Medulla oblongata (tissue), 1 donor: Measurements from ENCODE around the gene POU6F2.

ENCODE experiments used
- DNase-seq: peaks from one replicate; pipeline ENCODE4 v3.0.0-alpha.2; 2015; ENCODE audit errors: extremely low spot score

The POU6F2 gene

DNA sequence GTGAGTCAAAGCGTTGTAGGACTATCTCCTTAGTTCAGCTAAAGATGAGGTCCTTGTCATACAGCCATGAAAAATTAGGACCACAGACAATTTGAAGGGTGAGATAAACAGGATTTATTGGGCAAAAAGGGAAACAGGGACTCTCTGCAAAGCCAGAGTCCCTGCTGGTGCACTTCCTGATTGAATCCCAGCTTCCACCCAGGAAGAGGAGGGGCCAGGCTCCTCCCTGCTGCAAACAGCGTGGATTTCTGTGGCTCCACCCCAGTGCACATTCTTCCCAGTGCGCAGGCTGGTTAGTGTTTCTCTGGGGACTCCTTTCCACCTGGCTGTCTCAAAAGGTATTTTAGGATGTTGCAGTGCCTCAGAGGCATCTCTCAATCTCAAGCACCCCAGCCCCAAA is 423.1 kb downstream of the POU6F2 start:
- DNase-seq: no peak

DNA sequence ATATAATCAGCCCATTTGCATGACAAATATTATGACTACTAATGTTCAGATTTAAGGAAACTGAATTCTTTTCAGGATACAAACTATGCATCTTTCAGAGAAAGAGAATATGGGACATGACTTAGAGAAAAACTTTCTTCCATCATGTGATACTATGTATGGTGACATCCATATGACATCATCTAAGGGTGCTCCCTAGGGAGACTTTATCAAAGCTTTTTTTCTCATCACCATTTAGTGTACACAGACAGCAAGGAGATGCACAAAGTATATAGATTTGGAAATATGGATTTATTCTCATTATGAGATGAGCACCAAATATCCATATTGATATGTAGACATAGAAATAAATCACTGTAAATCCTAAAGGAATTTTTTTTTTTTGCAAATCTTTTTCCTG is 424.3 kb downstream of the POU6F2 start:
- no peak for DNase-seq

DNA sequence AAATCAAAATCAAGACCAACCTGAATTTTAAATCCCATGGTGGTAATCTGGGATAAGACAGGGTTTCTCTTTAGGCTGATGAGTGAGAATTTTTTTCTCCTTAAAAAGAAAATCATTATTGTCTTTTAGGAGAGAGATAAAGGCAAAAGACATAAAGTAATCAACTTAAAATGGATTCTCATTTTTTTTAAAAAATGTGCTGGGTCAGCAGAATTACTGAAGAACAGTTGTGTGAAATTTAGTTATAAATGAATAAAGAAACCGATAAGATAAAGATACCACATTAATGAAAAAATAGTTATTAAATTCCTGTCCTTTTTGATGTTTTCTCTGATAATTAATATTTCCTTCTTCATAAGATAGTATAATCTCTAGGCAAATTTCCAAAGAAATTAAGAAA is 427.2 kb downstream of the POU6F2 start:
- DNase-seq: no peak

DNA sequence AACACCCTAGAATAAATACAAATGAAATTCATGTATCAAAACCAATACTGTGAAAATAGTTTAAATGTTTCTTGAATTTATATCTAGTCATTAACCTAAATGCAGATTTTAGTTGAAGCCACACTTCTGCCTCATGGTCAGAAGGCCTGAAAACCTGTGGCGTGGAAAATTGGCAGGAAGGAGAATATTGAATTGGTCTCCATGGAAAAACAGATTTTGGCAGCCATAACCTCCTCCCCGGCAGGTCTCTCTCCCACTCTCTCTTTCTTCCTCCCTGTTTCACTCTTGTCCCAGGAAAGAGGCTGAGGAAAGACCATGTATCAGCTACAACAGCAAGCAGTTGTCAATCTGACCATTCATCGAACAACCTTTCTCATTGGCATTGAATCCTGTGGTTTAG is 427.9 kb downstream of the POU6F2 start:
- DNase-seq: no peak

DNA sequence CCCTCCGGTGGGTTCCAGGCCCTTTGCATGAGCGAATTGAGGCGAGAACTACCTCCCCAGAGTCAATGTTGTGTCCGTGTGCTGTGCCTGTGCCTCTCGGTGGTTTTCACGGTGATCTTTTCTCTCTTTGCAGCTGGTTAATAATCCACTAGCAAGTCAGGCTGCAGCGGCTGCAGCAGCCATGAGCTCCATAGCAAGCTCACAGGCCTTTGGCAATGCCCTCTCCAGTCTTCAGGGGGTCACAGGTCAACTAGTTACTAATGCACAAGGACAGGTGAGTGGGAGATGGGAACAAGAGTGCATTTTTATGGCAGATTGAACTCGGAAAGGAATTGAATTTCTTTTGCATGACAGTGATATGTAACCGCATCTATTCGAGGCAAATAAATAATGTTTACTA is 428.8 kb downstream of the POU6F2 start:
- DNase-seq: no peak

DNA sequence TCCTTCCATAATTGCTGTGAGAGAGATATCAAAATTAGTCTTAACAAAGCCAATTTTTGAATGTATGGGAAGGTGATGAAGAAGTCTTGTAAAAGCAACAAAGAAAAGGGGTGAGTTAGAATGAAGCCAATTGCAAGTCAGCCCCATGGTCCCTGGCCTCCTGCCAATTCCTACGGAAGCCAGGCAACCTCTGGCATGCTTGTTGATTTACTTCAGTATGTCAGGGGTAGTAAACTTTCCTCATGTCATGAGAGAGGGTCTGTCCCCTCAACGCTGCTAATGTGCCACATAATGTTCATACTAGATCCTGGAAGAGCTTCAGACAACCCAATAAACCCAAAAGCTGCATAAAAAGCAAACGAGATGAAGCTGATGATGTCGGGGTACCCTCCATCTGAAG is 429.4 kb downstream of the POU6F2 start:
- DNase-seq: no peak

DNA sequence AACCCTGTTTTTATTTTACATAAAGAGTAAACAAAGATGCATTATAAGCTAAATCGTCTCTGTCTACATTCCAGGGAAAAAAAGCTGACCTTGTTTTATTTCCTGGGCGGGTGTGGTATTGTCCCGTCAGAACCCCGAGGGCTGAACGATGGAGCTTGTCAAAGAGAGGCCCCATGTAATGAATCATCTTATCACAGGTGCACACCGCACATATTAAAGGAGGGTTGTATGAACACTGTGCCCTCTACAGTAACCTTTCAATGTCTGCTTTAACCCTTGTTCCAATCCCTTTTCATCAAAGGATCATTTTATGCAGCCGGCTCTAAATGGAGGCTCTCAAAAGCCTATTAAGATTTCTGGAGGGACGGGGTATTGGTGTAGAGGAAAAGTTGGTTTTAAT is 430.0 kb downstream of the POU6F2 start:
- DNase-seq: no peak

DNA sequence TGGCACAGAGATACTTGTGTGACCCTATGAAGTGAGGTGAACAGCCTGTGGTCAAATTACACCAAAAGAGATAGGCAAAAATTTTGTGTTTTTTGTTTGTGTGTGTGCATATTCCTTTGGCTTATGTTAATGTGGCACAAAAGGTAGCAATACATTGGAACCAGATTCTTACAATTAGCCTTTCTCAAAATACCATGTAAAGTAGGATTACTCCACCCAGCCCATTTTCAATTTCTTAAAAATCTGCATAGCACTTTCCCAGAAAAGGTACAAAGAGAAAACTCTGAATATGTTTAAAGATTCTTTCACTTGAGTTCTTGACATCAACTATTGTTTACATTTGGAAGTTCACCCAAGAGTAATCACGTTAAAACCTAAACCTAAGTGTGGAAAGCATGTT is 431.2 kb downstream of the POU6F2 start:
- DNase-seq: no peak

DNA sequence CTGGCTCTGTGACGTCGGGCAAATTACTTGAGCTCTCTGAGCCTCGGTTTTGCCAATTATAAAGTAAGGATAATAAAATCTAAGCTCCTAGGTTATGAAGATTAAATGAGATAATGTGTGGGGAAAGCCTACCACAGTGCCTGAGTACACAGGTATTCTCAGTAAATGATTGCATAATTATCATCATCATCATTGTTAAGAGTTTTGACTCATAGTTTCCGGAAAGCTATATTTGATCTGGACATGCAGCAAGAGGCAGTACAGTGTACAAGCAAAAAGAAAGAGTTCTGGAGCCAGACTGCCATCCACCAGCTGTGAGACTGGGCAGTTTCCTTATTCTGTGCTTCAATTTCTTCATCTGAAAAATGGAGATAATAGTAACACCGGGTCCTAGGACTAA is 432.9 kb downstream of the POU6F2 start:
- no peak for DNase-seq

DNA sequence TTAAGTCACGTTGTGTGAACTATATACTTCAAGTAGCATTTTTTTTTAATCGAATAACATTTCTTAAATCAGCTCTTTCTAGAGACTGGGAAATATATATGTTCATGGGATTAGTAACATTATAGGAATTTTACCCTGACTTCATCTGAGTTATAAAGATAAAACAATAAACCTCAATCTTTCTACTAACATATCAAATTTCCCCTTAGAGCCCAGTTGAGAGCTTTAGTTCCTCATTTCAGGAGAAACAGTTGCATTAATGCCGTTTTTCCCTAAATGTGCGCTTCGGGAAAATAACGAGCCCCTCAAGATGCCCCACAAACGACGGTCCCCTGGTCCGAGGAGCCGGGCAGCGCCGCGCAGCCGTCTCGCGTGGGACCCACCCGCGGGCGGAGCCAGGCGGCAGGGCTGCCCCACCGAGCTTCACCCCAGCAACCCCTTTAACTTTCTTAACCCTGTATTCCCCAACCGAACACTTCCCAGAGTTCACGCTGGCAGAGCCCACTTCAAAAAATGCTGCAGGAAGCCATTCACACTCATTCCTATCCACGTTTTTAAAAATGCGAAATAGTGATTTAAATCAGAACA is 436.0 kb downstream of the POU6F2 start:
- no peak for DNase-seq

DNA sequence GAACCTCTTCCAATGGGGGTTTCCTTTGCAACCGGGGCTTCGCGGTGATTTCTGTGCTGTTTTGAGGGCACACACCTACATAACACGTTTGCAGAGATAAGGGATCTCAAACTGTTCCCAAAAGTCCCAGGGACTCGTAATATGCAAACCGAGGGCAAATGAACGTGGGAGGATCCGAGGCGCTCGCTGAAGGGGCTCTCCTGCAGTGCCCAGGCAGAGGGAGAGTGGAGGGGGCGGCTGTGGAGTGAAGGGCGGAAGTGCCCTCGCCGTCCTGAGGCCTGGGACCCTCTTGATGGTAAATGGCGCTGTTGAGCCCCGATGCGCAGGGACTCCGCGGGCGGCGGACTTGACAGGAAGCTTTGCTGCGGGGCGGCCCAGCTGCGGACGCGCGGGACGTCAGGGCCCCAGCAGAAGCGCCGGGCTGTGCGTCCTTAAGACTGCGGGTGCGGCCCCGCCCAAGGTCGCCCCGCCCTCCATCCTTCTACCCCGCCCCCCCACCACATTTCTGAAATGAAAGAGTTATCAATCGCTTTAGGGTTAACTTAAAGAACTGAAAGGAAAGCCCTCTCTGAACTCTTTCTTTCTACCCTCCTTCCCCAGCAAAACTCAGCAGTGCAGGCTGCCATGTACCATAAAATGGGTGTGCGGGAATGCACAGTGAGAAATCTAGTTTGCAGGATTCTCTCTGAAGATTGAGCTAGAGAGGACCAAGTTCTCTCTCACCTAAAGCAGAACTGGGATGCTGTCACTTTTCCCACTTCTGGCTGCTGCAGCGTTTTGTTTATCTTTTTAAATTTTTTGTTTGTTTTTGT is 436.7 kb downstream of the POU6F2 start:
- peak; percentile 16 for DNase-seq

DNA sequence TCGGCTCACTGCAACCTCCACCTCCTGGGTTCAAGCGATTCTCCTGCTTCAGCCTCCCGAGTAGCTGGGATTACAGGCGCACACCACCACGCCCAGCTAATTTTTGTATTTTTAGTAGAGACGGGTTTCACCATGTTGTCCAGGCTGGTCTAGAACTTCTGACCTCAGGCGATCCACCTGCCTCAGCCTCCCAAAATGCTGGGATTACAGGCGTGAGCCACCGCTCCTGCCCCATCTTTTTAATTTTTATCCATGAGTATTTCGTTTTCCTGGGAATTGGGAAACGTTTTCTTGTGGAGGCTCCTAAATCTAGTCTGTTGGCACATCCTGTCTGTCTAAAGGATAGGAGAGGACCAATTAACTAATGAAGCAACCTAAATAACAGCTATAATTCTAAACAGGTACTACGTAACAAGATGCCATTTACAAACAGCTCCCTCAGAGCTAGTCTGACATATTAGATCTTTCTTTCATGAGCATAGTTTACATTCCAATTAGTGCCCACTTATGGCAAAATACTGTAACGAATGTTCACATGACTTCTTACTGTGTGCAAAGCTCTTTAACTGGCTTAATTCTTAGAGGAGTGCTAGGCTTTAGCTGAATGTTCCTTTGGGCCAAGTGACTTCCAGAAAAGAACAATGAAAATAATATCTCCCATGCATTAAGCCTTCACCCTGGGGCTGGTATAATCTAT is 437.5 kb downstream of the POU6F2 start:
- DNase-seq: no peak

DNA sequence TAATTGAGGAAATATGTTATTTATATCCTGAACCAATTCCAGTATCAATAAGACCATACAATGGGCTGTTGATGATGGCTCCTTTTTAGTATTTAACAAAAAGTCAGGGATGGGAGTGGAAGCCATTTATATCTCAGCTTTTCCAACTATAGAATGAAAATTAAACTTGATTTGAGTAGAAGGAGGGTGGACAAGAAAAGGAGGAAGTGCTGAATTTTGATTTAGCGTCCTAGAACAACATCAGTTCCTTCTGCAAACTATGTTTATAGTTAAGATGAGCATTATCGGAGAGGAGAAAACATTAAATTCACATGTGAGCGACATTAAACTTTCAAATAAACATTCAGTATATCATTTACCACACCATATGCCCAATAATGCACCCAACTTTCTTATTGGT is 439.2 kb downstream of the POU6F2 start:
- no peak for DNase-seq

DNA sequence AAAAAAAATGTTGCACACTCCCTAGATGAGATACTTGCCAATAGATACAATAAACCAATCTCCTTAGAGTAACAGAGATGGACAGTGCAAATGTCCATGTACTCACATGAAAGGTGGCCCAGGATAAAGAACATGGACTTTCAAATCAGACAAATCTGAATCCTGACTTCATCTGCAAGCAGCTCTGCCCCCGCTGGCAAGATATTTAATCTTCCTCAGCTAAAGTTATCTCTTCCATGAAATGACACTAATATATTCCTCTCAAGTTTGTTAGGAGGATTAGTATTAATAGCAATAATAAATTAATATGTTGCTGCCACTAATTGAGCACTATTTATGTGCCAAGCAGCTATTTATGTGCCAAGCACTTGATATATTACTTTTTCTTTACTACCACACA is 439.9 kb downstream of the POU6F2 start:
- no peak for DNase-seq

DNA sequence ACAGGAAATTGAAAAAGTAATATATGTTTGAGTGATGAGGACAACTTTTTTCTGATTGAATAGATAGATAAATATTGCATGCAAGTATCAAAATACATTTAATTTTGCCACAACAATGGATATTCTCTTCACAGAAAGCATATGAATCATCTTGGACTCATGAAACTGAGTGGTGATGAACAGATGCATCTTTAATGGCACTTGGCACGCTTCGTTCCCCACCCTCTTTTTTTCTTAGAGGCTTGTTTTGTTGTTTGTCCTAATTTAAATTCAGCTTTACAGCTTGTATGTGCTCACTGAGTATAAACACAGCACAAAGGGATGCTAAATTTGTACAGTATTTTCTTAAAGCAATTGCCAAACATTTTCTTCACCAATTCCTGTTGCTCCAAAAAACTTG is 443.5 kb downstream of the POU6F2 start:
- no peak for DNase-seq

DNA sequence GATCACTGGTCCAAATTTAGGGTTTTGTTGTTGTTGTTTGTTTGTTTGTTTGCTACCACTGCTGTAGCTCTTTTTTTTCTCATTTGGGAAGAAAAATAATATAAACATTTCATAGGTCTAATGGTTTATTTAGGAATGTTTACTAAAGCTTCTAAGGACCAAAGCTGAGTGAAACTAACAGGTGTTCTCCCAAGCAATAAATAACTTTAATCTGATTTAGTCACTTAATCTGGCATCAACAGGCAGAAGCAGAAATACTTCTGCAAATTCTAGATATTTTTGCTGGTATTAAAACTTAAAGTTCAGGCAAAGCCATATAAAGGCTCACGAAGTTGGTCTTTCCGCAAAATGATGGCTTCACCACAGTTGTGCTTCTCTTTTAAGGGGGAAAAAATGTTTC is 444.0 kb downstream of the POU6F2 start:
- DNase-seq: no peak

DNA sequence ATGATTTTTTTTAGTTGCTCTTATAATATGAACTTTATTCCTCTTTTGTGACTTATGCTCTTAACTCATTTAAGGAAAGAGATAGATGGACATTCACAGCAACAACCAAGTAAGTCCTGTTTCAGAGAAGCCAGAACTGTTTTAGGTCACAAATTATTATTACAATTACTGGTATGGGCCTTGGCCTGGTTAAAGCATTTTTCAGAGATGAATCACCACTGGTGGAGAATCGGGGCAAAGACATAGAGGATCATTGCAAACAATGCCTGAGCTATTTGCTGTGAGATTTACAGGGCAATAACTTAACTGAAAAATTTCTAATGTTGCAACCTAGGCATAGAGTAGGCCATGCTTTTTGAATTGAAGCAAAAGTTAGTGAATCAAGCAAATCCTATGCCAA is 450.5 kb downstream of the POU6F2 start:
- no peak for DNase-seq

DNA sequence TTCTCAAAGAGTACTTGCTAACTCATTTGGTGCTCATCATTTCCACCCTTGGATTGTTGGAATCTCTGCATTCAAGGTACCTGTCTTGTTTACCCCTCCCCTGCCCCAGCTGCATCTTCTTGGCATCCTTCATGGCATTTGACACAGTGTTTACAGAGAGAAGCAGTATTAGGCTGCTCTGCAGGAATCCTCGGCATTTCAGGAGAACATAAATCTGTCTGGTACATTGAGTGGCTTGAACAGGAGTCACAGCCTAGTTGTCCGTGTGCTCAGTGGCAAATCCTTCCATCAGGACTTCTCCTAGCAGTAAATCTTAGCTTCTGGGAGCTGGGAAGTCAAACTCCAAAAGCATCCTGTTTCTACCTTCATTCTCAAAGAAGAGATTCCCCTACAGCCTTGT is 451.7 kb downstream of the POU6F2 start:
- no peak for DNase-seq

DNA sequence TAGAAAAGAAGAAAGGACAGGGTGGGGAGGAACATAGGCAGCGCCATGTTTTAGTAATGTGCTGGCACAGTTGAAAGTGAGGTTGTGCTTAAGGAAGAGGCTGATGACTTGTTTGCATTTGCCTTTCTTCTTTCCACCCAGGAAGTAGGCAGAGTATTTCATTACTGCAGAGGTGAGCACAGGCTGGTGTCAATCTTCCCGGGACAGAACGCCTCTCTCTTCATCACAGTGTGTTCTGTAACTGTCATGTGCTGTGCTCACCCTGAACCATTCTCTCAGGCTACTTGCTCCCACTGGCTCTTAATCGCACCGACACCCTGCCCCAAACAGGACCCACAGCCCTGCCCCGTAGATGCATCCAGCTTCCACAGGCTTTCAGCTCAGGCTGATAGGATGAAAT is 452.7 kb downstream of the POU6F2 start:
- no peak for DNase-seq

DNA sequence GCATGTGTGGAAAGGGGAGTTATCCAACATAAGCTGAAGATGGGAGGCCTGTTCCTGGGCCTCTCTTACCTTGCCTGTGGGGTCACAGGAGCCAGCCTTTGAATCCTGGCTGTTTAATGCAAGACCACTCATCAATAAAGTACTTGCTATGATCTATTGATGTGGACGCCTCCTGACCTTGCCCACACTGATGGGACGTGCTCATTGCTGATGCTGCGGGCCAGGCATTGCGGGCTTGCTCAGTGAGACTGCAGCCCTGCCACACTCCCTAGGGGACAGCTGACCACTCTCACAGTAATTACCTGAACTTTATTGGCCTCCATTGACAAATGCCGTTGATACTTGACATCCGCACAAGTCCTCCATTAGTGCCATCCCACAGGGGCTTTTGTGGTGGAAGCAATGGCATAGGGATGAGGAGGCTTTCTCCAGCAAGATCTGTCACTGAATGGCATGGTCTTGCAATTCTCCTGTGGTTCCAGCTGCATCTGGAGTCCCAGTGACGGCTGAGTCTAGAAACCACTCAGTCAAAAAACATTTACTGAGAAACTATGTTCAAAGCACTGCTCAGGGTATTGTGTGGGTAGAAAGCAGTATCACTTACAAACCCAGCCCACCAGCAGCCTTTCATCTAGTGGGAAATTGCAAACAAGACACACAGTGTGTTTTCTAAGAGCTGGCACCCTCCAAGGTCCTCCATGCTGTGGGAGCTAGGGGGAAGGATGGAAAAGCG is 453.4 kb downstream of the POU6F2 start:
- DNase-seq: no peak

DNA sequence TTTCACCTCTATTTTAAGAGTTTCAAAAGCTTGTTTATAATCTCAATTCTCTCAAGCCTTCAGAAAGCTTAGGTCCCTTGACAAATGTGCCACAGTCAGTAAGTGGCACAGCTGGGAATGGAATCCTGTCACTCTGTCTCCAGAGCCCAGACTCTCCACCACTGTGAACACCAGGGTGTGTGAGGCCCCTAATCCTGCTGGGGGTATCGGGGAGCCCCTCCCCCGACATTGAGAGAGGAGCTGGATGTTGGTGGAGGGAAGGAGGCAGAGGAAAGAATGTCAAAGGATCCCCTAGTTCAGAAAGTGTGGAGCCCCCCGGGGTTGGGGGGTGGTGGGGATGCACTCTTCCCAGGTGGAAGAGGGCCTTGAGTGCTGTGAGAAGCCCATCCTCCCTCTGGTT is 454.7 kb downstream of the POU6F2 start:
- no peak for DNase-seq

DNA sequence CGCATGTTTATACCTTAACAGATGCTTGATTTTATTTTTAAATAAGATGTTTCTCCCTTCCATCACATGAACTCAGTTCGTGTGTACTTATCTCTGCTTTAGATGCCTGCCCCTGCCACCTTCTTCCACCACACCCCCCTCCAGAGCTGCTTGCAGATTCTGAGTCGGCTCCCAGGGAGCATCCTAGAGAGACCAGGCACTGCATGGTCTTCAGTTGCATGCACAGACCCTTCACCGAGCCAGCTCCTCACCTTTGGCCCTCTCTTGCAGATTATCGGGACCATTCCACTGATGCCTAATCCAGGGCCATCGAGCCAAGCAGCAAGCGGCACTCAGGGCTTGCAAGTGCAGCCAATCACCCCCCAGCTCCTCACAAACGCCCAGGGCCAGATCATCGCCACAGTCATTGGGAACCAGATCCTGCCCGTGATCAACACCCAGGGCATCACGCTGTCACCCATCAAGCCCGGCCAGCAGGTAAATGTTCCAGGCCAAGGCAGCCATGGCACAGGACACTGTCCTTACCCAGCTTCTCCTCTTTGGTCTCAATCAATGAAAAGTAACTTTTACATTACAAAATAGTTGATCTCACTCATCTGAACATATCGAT is 455.2 kb downstream of the POU6F2 start:
- DNase-seq: no peak
